DMS114 treated with DMSO at 0.1 percent for 48 hours (cell line): ENCODE measurements around the gene DOCK10.

Experiments
- DNase-seq: peaks from one replicate; lab custom pipeline; 2025; ENCODE audit not compliant: unreplicated experiment; lab: John Stamatoyannopoulos, UW

DOCK10 gene

DNA sequence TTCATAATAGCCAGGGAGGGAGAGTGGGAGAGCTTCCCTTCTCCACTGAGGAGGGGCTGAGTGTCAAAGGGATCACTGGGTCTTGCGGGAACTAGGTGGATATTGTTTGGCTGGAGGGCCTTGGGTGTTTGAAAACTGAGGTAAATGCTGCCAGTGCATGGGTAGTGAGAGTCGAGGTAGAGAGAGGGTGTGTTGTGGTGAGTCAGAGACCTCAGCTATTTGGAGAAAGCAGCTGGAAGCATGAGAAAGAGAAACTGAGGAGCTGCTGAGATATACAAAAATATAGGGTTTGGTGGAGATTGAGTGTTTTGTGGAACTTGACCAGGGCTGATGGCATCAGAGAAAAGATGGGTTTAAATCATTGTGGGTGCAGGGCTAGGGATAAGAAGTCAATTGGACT lies 199.1 kb downstream of the DOCK10 start:
- DNase-seq = no peak

DNA sequence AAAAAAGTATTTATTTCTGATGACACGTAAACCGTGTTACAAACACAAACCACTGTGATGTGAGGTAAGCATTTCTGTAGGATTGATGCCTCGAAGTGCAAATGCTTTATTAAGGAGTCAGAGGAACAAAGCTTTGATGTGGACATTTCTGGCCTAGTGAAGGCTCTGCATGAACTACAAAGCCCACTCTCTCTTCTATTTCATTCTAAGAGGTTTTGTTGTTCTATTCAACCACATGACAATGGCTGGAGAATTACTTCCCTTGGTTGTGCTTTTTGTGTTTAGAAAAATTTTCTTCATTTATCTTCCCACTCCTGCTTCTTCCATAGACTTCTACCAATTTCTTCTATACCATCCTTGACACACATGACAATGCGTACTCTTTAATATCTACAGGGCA lies 200.4 kb downstream of the DOCK10 start:
- no peak for DNase-seq

DNA sequence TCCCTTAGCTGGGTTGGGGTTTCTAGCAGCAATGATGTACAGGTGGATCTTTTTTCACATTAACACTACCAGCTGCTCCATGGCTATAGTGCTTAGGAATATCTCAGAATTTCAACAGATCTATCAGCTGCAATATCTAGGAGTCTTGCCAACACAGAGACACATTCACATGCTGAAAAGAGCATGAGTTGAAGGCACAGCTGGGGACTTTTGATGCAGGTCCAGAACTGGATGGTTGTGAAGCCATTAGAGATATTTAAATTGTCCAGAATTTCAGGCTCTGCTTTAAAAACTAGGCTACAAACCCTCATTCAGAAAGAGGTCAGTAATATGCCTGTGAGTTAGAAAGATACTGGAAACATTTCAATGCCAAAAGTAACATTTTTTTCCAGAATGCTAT lies 203.9 kb downstream of the DOCK10 start:
- no peak for DNase-seq

DNA sequence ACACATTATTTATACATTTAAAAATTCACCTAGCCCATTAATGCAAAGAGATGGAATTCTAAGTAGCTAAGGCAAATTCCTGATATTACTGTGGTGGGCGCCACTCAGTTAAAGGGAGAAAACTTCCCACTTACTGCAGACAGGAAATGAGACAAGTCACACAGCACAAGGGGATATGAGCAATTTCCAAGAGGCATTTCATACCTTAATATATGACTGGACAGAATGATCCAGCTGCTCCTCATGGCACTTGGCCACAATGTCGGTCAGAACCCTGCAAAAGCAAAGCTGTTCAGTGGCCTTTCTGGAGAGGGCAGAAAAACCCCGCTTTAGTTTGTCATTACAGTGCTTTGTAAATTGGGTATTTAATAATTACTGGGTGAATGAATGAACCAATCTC lies 204.7 kb downstream of the DOCK10 start:
- no peak for DNase-seq

DNA sequence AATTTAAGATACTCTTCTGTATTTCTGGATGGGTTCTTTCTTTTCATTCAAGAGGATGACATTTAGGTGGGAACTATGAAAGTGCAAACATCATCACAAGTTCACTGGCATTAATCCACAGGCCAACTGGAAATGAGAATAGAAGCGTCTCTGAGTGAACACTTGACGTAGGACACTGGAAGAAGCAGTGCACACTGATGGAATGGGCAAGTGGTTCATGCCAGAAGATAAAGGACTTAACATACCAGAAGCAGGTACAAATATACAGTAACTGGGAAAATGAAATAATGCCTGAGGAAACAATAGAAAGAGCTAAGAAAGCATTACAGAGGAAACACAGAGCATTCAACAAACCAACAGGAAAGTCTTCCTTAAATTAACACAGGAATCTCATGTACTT lies 205.2 kb downstream of the DOCK10 start:
- DNase-seq = no peak

DNA sequence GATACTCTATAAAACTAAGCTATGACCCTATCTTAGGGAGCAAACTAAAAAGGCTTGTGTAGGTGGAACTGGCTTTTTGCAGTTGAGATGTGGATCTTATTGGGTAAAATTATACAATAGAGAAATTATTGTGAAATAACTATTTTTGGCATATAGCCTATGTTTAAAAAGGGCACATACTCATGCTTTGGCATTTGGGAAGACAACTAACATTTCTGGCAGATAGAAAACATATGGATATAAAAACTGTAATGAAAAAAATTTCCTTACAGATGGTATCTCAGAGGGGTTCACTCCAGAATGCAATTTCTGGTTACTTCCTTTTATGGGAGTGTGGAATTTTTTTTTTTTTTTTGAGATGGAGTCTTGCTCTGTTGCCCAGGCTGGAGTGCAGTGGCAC lies 206.0 kb downstream of the DOCK10 start:
- no peak for DNase-seq

DNA sequence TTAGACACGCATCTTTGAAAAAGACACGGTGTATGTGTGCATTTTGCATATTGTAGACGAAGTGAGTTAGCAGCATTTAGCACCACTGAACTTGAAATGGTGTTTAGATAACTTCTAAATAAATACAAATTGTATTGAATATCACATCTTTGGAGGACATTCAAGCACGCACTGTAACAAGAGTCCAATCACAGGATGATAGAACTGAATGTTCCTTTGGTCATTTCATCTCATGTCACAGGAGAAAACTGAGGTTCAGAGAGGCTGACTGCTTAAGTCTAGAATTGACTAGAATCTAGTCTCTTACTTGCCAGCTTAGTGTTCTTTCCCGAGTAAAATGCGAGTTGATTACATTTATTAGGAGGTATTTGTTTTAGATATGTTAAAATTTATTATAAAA lies 206.9 kb downstream of the DOCK10 start:
- DNase-seq = no peak

DNA sequence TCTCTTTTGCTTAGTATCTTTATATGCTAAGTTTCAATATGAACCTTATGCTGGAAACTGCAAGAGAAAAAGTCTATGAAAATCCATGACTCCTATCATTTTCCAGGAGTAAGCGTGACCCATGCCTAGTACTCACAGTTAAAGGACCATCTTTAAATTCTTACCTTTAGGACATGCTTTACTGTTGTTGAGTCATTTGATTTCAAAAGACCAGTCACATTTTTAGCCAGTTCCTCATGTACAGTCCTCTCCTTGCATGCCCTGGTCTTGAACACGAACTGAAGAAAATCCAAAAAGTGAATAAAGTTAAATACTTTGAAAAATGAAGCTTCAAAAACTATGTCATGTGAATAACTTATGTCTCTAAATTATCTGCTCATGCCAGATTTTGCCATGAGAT lies 208.3 kb downstream of the DOCK10 start:
- DNase-seq = no peak

DNA sequence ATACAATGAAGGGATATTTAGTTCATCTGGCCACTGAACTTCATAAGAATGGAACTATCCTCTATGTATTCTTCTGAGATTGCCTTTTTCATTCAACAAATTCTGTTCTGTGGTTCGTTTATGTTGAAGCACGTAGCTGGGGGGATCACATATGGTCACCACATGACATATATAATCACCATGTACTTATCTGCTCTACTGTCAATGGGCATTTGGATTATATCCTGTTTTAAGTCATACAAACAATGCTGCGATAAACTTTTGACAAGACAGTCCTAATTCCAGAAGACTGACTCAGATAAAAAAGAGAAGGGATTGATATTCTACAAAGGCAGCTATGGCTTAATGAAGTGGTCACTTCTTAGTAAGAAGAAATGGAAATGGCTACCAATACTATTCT lies 210.1 kb downstream of the DOCK10 start:
- no peak for DNase-seq

DNA sequence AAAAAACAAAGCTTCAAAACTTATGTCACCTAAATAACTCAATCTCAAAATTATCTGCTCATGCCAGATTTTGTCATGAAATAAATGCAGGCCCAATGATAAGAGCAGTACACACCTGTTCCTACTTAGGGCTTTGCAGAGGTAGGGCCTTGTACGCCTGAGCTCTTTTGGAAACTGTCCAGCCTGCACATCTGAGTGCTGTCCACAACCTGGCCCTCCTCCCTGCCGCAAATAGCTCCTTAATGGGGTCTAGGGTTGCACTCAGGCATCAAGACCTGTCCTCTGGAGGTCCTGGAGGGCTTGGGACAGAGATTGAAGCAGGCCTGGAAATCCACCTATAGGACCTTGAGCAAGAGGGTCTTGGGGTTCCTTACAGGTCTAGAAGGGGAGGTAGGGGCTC lies 210.7 kb downstream of the DOCK10 start:
- DNase-seq = no peak

DNA sequence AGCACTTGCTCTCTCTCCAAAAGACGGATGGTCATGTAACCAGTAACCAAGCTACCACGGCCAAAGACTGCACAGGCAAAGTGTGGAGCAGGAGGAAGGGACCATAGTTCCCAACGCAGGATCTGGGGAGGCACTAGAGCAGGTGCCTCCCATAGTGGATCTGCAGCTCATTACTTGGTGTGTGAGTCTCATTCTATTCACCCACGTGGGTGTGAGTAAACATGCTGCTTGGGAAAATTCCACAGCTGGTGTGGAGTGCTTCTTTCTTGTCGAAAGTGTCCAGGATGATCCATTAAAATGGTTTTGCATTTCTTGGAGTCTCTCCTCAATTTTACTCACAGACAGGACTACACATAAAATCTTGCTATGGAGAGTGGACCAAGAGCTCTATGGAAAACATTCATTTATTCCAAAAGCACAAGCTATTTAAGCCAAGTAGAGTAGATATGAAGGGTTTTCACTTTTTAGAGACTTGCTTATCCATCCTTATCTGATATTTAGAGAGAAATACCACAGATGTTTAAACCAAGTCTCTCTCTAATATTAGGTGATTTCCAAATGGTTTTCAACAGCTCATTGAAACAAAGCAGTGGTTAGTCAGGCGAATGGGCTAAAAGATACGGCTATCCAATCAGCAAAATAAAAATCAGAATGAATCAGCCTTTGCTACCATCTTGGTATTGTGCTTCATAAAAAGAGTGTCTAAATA lies 221.8 kb downstream of the DOCK10 start:
- no peak for DNase-seq

DNA sequence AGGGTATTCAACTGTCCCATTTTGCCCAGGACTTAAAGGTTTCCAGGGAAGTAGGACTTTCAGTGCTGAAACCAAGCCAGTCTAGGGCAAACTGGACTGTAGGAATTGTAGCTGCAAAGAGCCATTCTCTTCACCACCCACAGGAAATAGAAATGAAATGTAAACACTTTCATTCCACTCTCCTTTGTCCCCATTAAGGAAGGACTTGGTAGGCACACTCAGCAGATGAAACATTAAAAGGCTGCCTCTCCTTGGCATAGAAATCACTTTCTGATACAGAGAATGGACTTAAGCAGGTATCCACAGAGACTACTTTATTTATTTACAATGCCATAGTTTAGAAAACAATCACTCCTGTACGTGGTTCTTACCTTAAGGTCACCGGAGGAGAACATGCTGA lies 223.2 kb downstream of the DOCK10 start:
- DNase-seq = no peak

DNA sequence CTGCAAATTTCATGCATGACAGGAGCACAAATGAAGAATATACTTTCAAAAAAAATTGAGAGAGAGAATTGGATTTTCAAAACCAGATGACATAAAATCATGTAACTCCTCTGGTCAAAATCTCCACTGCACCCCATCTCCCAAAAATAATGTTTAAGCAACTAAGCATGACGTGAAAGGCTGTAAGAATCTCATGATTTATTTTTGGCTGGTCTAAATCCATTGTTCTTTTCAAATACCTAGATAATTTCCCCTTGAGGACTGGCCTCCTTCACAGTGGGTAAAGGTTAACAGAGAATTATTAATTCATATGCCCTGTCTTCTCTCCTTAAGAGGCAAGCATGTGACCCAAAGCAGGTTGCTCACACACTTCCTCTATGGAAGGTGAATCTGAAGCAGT lies 224.6 kb downstream of the DOCK10 start:
- no peak for DNase-seq

DNA sequence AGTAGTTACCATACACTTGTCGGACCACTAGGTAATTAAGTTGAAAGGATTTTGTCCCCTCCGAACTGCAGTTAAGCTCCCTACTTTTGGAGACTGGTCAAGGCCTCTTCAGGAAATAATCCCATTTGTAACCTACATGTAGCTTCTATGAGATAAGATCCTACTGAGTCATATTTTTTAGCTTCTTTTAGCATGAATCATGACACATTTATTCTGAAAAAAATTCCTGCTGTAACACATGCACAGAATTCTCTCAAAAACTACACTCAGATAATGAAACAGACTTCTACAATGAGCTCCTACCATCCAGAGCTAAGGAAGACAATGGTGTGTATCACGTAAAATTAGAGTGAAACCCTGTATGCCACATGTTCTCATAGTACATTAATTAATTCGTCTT lies 225.5 kb downstream of the DOCK10 start:
- DNase-seq = no peak

DNA sequence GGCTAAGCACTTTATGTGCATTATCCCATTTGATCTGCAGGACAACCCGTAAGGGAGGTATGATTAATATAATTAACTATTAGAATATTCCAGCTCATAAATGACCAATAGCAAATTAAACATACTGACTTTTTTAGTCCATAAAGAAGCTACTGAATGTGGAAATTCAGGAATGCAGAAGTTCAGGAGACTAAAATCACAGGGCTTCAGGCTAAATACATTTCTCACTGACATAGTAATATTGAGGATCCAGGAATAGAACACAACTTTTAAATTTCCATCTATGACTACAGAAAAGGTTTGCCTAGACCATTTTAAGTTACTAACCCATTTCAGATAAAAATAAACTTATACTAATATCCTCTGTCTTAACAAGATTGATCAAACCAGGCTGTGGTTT lies 228.7 kb downstream of the DOCK10 start:
- DNase-seq = no peak

DNA sequence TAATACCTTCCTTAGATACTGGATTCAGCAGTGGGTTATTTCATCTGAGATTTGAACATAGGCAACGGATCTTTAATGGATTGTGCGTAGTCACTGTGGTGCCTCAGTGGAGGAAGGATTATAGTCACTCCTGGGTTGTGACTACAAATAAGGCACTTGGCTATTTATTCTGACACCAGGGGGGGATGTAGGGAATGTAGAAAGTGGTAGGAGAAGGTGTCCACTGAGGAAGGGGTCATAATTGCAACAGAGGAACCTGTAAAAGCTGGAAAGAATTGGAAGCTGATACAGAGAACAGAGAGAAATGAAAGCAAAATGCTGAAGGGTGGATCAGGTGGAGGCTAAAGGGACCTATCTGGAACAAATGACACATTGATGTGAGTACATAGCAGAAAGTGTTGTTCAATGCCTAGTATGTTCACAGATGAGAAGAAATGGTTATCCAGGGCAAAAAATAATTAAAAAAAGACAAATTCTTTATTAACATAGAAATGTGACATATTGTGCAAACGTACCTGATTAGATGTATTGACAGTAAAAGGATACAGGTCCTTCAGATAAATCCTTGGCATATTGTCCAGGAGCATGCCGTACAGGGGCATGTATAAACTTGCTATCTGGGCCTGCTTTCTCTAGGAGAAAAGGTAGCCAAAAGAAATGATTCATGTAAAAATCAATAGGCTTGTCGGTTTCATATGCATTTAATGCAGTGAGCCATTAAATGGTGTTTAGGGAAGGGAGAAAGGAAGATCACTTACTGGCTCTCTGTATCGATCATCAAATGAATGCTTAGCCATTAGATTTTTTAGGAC lies 234.9 kb downstream of the DOCK10 start:
- no peak for DNase-seq

DNA sequence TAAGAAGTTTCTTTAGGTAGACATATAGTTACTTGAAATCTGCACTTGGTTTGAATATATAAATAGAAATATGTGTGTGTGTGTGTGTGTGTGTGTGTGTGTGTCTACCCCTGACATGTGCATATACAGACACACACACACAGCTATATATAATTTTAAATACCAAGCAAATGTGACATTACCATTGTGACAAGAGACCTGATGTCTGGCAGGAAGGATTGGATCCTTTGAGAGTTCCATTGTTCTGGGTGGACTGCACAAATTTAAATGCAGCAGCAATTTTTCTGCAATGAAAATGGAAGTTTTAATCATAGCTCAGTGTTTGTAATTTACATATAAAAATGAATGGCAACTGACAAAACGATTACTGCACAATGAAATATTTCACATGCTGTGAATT lies 238.3 kb downstream of the DOCK10 start:
- DNase-seq = no peak

DNA sequence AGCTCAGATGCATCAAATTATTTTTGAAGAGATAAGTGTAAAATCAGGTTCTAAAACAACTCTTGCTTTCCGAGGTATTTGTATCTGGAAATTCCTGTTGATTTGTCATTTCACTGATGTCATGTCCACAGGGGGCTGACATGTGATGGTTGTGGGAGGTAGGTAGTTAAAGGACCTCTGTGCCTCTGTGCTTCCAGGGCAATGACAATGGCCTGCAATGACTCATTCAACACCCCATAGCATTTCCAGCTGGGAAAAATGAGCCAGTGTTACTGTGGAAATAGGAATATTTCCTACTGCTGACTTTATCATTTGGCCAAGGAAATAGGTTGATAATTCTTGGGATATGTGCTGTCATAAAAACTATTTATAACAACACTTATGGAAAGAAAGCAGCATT lies 239.9 kb downstream of the DOCK10 start:
- no peak for DNase-seq

DNA sequence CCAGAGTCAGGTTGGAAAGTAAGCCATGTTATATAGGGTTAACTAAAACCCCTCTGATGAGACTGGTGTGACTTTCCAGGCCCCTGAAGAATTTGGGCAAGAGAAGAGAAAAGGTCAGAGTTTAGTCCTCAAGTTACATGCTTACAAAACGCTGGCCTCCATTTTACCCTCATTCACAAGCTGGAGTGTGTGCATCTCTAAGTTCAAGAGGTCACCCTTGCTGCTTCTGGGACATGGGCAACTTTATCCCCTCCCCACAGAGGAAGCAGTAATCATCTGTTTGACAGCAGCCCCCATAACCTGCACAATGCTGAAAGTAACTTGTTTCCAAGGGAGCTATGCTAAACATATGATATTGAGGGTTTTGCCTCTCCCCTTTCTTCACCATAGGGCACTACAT lies 240.9 kb downstream of the DOCK10 start:
- no peak for DNase-seq

DNA sequence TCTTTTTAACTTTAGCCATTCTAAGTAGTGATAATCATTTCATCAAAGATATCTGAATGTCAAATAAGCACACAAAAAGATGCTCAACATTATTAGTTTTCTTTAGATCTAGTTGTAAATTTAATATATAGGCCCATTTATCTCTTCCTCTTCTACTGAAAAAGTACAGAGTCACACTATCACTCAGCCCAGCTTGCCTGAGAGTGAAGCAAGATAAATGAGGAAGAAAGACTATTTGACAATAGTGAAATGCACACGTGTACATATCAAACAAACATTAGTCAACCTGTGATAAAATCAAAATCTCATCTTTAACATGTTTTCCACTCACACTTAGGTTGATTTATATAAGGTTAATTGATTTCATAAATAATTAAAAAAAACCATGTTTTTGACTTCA lies 242.6 kb downstream of the DOCK10 start:
- no peak for DNase-seq

DNA sequence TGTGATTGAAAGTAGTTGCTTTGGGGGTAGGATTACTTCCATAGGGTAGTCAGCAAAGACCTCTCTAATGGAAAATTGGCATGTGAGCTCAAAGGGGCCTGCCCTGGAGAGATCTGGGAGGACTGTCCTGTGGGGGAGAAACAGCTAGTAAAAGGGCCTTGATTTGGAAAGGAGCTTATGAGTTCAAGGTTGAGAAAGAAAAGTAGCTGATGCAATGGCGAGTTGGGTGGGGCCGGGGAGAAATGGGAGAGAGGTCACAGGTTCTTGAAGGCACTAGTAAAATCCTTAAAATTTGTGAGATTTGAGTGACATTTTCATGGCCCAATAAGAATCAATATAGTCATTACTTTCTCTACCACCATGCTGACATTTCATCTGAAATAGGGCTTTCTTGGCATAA lies 244.1 kb downstream of the DOCK10 start:
- DNase-seq = no peak

DNA sequence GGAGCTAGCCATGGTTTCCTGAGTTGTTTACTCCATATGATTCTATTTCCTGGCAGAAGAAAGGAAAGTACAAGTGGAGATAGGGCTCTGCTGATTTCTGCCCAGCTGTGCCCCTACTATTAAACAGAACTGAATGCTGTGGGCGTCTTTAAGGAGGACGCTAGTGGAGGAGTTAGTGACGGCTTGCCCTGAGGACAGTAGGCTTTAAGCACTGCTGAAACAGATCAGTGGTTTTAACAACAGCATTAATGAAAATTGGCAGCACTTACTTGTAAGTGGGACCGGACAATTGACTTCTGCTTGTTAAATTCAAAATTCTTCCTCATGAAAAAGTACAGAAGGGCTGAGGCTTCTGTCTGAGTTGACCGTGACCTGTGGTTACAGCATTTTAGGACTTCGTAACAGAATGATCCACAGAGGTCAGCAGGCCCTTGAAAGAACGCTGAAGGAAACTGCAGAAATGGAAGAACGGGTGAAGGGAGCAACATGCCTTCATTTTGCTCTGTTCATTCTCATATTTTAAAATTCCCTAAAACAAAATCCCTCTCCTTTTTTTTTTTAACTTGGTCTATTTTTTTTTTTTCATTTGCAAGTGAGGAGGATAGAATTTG lies 245.5 kb downstream of the DOCK10 start:
- DNase-seq = no peak
